Measurements from ENCODE around the gene POLR2C. TPM values are rescaled to one million over a fixed set of nuclear protein-coding genes. Genes with fewer than 3 reads are reported as not detected.

The POLR2C gene
- total RNA-seq, 6 experiments from 2014 or later: 66.0 to 79.4 (median 71.3) TPM

DNA sequence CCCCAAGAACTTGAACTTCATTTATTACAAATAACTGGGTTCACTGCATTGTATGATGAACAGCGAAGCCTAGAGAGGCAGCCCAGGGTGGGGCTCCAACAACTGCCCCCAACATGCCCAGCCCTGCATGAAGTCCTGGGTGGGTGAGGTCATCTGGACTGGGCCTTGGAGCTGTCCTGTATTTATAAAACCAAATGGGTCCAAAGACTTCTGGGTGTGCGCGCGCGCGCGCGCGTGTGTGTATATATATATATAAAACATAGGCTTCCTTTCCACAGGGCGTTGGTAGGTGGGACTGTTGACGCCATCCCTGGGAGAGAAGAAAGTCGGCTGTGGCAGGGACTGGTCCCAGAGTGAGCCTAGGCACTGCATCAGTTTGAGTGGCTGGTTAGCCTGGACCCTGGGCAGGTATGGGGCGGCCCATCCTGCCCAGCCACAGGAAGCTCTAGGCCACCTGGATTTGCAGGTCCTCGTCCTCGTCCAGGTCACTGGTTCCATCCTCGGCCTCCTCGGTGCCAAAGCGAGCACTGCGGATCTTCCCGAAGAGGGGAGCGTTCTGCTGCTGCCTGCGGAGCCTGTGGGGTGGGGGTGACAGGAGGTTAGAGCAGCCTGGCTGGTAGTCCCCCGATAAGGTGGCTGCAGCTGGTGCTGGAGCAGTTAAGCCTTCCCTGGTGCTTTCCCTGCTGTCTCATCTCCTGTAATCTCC lies 50.0 kb downstream of the POLR2C start:
- Mint-ChIP-seq H3K27ac (no peak overlapping the region), H3K36me3 (ENCODE audit: low read depth) (no peaks in the 10 kb centered on the region), H3K27me3 (ENCODE audit: insufficient read depth) (peaks cover 16% of the 10 kb centered on the region), H3K4me1 (ENCODE audit: low read depth) (no peaks in the 10 kb centered on the region), H3K4me3 (no peak overlapping the region), H3K9me3 (no peaks in the 10 kb centered on the region)
- TF ChIP-seq, protein P1, sequence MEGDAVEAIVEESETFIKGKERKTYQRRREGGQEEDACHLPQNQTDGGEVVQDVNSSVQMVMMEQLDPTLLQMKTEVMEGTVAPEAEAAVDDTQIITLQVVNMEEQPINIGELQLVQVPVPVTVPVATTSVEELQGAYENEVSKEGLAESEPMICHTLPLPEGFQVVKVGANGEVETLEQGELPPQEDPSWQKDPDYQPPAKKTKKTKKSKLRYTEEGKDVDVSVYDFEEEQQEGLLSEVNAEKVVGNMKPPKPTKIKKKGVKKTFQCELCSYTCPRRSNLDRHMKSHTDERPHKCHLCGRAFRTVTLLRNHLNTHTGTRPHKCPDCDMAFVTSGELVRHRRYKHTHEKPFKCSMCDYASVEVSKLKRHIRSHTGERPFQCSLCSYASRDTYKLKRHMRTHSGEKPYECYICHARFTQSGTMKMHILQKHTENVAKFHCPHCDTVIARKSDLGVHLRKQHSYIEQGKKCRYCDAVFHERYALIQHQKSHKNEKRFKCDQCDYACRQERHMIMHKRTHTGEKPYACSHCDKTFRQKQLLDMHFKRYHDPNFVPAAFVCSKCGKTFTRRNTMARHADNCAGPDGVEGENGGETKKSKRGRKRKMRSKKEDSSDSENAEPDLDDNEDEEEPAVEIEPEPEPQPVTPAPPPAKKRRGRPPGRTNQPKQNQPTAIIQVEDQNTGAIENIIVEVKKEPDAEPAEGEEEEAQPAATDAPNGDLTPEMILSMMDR (IDR thresholded peaks at IDR 0.05): no peak
- DNase-seq: no peak

DNA sequence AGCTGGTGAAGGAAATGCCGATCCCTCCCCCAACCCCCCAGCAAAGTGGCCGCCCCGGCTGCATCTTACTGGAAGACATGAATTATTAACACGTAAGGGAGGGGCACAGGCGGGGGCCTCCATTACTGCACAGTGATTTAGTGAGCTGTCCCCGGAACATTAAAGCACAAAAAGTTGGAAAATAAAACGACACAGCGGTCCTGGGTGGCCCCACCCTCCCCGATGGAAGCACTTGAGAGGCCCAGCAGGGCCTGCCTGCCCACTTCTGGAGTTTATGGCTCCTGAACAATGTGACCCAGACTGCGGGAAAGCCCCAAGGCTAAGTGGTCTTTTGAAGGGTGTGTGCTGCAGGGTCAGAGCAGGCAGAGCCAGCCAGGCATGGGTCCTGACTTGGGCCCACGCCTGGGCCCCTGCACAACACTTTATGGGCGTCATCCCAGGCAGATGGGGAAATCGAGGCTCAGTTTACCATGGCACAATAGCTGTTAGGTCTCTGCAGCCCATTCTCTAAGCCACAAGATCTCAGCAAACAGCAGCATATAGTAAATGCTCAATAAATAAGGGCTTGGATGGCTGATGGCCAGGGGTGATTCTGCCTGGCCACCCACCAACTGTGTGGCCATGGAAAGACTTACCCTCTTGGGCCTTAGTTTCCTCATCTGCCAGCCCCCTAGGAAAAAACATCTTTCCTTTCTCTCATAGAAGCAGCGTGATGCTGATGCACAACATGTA lies 51.1 kb downstream of the POLR2C start:
- Mint-ChIP-seq H3K36me3 (ENCODE audit: low read depth) (no peaks in the 10 kb centered on the region), H3K9me3 (no peaks in the 10 kb centered on the region), H3K27ac (no peak overlapping the region), H3K4me1 (ENCODE audit: low read depth) (no peaks in the 10 kb centered on the region), H3K4me3 (no peak overlapping the region), H3K27me3 (ENCODE audit: insufficient read depth) (peaks cover 13% of the 10 kb centered on the region)
- TF ChIP-seq, protein P1 (IDR thresholded peaks at IDR 0.05): no peak
- DNase-seq: no peak

DNA sequence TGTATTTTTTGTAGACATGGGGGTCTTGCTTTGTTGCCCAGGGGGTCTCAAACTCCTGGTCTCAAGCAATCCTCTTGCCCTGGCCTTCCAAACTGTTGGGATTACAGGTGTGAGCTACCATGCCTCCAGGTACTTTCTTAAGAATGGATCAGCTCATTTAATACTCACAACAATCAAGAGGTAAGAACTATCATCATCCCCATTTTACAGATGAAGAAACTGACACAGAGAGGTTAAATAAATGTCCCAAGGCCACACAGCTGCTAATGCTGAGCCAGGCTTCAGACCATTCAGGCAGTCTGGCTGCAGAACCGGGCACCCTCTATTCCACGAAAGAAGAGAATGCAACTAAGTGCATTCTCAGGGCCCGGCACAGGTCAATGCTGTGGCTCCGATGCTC lies 51.9 kb downstream of the POLR2C start:
- H3K4me3 Mint-ChIP-seq: no peak overlapping the region
- no peaks in the 10 kb centered on the region for H3K9me3 Mint-ChIP-seq
- no peak overlapping the region for H3K27ac Mint-ChIP-seq
- TF ChIP-seq, protein P1 (IDR thresholded peaks at IDR 0.05): no peak
- peaks cover 5% of the 10 kb centered on the region for H3K27me3 Mint-ChIP-seq (ENCODE audit: insufficient read depth)
- no peaks in the 10 kb centered on the region for H3K36me3 Mint-ChIP-seq (ENCODE audit: low read depth)
- no peak for DNase-seq
- H3K4me1 Mint-ChIP-seq (ENCODE audit: low read depth): no peaks in the 10 kb centered on the region

DNA sequence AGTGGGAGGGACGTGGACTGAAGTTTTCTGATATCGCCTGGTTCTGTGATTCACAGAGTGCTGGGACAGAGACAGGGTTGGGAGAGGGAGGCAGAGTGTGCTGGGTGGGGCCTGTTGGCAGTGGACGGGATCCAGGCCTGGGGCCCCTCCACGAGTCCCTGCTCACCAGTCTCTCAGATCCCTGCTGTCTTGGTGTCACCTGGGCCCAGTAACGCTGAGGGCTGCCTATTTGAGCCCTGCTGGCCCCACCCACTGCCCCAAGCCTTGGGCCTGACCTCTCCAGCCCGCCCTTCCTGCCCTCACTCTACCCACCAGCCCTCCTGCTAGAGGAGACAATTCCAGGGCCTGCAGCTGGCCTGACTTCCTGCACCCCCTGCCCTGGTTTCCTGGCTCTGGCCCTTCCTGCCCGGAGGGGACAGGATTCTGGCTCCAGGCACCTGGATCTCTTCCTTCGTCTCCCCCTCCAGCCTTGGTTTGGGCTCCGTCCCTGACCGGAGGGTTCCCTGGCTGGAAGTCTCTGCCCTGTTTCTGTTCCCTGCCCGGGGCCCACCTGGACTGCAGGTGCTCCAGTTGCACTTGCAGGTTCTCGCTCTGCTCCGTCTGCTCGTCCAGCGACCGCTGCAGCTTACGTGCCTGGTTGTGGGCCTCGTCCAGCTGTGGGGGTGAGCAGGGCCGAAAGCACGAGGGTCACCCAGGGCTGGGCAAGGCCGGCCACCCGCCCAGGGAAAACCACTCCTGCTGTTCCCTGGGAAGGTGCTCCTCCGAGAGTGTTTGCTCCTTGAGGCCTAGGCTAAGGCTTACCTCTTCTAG lies 52.5 kb downstream of the POLR2C start:
- Mint-ChIP-seq H3K36me3 (ENCODE audit: low read depth) (no peaks in the 10 kb centered on the region), H3K27me3 (ENCODE audit: insufficient read depth) (peaks cover 3% of the 10 kb centered on the region; the same call in 1 of the 2 replicates), H3K4me3 (no peak overlapping the region), H3K9me3 (no peaks in the 10 kb centered on the region), H3K4me1 (ENCODE audit: low read depth) (no peaks in the 10 kb centered on the region), H3K27ac (no peak overlapping the region)
- no peak for DNase-seq
- TF ChIP-seq, protein P1 (IDR thresholded peaks at IDR 0.05): no peak

DNA sequence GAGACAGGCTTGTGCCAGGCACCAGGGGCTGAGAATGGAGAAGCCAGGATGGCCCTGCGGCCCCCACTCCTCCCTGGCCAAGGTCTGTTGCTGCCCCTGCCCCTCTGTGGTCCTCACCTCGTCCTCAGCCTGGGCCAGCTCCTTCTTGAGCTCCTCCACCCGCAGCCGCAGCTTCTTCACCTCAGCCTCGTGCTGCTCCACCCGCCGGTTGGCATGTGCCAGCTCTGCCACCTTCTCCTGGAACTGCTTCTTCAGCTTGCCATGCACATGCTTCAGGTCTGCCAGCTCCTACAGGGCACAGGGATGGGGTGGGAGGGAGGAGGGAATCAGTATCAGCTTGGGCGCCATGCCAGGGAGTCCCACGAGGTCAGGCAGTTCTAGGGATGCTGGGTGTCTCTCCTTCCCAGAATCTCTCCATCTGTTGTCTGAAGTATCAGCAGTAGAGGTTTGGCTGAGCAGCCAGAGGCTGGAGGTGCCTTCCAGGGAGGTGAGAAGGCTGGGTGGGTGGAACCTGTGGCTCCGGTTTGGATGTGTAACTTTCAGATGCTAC lies 53.8 kb downstream of the POLR2C start:
- H3K4me1 Mint-ChIP-seq (ENCODE audit: low read depth): no peaks in the 10 kb centered on the region
- no peak for DNase-seq
- TF ChIP-seq, protein P1 (IDR thresholded peaks at IDR 0.05): no peak
- H3K4me3 Mint-ChIP-seq: no peak overlapping the region
- no peaks in the 10 kb centered on the region for H3K9me3 Mint-ChIP-seq
- no peak overlapping the region for H3K27ac Mint-ChIP-seq
- peaks cover 3% of the 10 kb centered on the region; the same call in 1 of the 2 replicates for H3K27me3 Mint-ChIP-seq (ENCODE audit: insufficient read depth)
- no peaks in the 10 kb centered on the region for H3K36me3 Mint-ChIP-seq (ENCODE audit: low read depth)
